Kidney epithelial cell (primary cell): ENCODE data around the gene PRAMEF14. TPM values are rescaled to one million over a fixed set of nuclear protein-coding genes. Genes with fewer than 3 reads are reported as not detected.
"Not testable (repeated sequence)": the region's sequence is repeated elsewhere in the genome, so short reads cannot be mapped to it uniquely, and the experiment has no call there.

Experiments
- DNase-seq: peaks from one replicate; pipeline ENCODE4 v3.0.0-alpha.2; 2010; ENCODE audit warnings: low read depth
- H3K27me3 ChIP-seq: 2 replicates; pipeline ENCODE4 v1.6.0; 2011; ENCODE audit warnings: low read length; ENCODE audit not compliant: control insufficient read depth, insufficient read depth
- H3K36me3 ChIP-seq: 2 replicates; pipeline ENCODE4 v1.5.1; 2011; ENCODE audit warnings: low read length; ENCODE audit not compliant: control insufficient read depth, insufficient read depth
- H3K4me3 ChIP-seq: 2 replicates; pipeline ENCODE4 v1.5.1; 2011; ENCODE audit warnings: low read depth, mild to moderate bottlenecking, control low read depth, low read length
- total RNA-seq: library from RNA; depleted of rRNA; stranded (reverse); fragments of >200 nt; gene quantifications from 2 replicates; pipeline ENCODE4 v1.2.3, GENCODE V29; 2015

PRAMEF14 gene
- total RNA-seq, 1 donor from 2014 or later, result not detected

DNA sequence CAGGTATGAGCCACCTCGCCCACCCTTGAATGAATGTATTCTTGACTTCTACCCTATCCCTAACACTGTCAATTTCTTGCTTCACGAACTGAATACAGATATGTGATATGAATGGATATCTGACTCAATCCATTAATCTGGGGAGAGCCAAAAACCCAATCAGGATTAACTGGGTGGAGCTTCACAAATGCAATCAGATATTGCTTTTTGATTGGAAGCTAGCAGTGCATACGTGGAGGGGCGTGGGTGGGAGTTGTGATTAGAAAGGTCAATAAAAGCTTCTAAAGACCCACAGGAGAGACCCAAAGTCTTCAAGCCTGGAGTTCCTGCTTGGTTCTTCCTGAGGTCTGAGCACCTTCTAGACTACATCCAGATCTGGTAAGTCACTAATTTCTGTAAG lies 31.7 kb downstream of the PRAMEF14 start, which contains the start of gene PRAMEF15:
TSS of gene PRAMEF15 (plus strand) at position 301 of the 400 bp plus-strand sequence. CDS start 2,827 bp downstream, outside the sequence.
- not testable (repeated sequence) for H3K36me3 ChIP-seq, DNase-seq, H3K4me3 ChIP-seq

GRCh38 chr1:13303239-13303638 lies 43.7 kb downstream of the PRAMEF14 start, which contains the start of gene PRAMEF33:
Gene PRAMEF33 (plus strand): TSS chr1:13303539. CDS start chr1:13305955, 2,416 bp downstream.
- not testable (repeated sequence) for H3K36me3 ChIP-seq, DNase-seq, H3K4me3 ChIP-seq, H3K27me3 ChIP-seq

More for the DNA sequence above, 31.7 kb downstream of the PRAMEF14 start, which contains the start of gene PRAMEF15:
- not testable (repeated sequence) for H3K27me3 ChIP-seq

DNA sequence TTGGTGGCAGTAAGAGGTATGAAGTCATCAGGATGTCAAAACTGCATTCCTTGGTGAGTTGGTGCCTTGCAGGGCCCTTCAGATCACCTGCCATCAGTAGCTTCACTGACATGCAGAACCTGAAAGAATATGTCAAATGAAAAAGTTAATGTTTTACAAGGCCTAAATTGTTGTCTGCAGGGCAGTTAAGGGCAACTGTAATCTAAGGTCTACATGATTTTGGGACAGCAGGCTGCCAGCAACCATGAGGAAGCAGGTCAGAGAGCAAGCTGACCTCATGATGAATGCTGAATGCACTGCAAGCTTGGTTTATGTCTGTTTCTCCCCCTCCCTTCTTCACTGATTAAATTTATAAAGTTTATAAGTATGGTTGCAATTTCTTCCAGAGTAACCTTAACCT lies 44.7 kb downstream of the PRAMEF14 start:
- H3K36me3 ChIP-seq, DNase-seq: not testable (repeated sequence)

DNA sequence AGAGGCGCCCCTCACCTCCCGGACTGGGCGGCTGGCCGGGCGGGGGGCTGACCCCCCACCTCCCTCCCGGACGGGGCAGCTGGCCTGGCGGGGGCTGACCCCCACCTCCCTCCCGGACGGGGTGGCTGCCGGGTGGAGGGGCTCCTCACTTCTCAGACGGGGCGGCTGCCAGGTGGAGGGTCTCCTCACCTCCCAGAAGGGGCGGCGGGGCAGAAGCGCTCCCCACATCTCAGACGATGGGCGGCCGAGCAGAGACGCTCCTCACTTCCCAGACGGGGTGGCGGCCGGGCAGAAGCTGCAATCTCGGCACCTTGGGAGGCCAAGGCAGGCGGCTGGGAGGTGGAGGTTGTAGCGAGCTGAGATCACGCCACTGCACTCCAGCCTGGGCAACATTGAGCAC lies 48.2 kb downstream of the PRAMEF14 start:
- H3K4me3 ChIP-seq, DNase-seq: not testable (repeated sequence)

More for the DNA sequence above, 44.7 kb downstream of the PRAMEF14 start:
- H3K27me3 ChIP-seq, H3K4me3 ChIP-seq: not testable (repeated sequence)

GRCh38 chr1:13297216-13297931 lies 49.6 kb downstream of the PRAMEF14 start:
- H3K36me3 ChIP-seq, H3K27me3 ChIP-seq, DNase-seq, H3K4me3 ChIP-seq: not testable (repeated sequence)

More for the DNA sequence above, 48.2 kb downstream of the PRAMEF14 start:
- not testable (repeated sequence) for H3K36me3 ChIP-seq, H3K27me3 ChIP-seq

Other genes starting within 250 kb of the PRAMEF14 start
- not detected in 2 replicates for gene HNRNPCL2, start 230.3 kb downstream of the PRAMEF14 start, total RNA-seq
- not detected in 2 replicates for gene PRAMEF26, start 191.1 kb downstream of the PRAMEF14 start, total RNA-seq
- gene HNRNPCL4, start 181.5 kb downstream of the PRAMEF14 start, total RNA-seq, result not detected in 2 replicates
- not detected in 2 replicates for gene PRAMEF9, start 175.3 kb downstream of the PRAMEF14 start, total RNA-seq
- not detected in 2 replicates for gene PRAMEF13, start 145.7 kb downstream of the PRAMEF14 start, total RNA-seq
- not detected in 2 replicates for gene PRAMEF18, start 121.0 kb downstream of the PRAMEF14 start, total RNA-seq
- not detected in 2 replicates for gene PRAMEF5, start 92.9 kb downstream of the PRAMEF14 start, total RNA-seq
- gene PRAMEF8, start 62.0 kb downstream of the PRAMEF14 start, total RNA-seq, result not detected in 2 replicates
- gene PRAMEF33, start 43.6 kb downstream of the PRAMEF14 start, total RNA-seq, result not detected in 2 replicates
- gene PRAMEF15, start 31.6 kb downstream of the PRAMEF14 start, total RNA-seq, result not detected in 2 replicates
- not detected in 2 replicates for gene PRAMEF19, start 24.8 kb upstream of the PRAMEF14 start, total RNA-seq
- not detected in 2 replicates for gene PRAMEF17, start 42.5 kb upstream of the PRAMEF14 start, total RNA-seq
- gene PRAMEF20, start 63.3 kb upstream of the PRAMEF14 start, total RNA-seq, result not detected in 2 replicates
- gene LRRC38, start 166.9 kb upstream of the PRAMEF14 start, total RNA-seq, result 0.33 and 1.6 TPM in 2 replicates
- 12.2 and 19.2 TPM in 2 replicates for gene PDPN, start 236.7 kb upstream of the PRAMEF14 start, total RNA-seq